Measurements from ENCODE around the gene AKR1B1.
A peak's percentile ranks its signal among the peaks of the same experiment; 100 is the strongest.
"Not testable (repeated sequence)": the region's sequence is repeated elsewhere in the genome, so short reads cannot be mapped to it uniquely, and the experiment has no call there.

AKR1B1 gene

DNA sequence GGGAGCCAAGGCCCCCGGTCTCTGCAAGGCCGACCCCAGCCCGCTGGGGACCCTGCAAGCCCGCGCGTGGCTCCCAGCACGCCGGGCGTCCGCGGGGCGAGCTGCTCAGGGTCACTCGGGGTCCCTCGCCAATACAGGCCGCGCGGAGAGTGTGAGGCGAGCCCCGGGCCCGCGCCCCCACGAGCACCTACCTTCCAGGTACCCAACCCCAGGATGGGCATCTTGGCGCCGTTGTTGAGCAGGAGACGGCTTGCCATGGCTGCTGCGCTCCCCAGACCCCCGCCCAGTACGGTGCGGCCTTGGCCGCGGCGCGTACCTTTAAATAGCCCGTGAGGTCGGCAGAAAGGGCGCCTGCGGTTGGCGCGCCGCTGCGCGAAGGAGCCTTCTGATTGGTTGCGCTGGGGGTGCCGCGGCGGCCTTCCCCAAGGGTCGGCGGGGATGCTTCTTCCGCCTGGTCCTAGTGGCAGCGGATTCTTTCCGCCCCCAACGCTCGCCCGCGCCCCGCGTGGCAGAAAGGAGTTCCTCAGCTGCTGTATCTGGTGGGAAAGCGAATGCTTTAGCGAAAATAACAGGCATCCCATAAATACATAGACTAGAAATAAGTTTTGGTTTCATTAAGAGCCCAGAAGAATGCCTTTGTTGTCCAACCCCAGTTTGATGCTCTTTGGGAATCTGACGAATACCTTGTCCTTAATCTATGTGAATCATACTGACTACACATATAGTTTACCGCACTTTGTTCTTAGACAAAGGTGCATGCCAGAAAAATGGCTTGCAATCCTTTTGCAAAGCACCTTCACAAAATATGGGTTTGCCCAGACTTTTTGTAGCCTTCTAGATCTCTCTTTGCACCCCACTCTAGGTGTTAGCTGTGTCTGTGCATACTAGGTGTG lies at the start of gene AKR1B1:
AKR1B1 (minus strand) TSS at position 295 of the 893 bp plus-strand sequence; CDS start at position 257, 38 bp downstream.
- DNase-seq = peak; percentile 90

DNA sequence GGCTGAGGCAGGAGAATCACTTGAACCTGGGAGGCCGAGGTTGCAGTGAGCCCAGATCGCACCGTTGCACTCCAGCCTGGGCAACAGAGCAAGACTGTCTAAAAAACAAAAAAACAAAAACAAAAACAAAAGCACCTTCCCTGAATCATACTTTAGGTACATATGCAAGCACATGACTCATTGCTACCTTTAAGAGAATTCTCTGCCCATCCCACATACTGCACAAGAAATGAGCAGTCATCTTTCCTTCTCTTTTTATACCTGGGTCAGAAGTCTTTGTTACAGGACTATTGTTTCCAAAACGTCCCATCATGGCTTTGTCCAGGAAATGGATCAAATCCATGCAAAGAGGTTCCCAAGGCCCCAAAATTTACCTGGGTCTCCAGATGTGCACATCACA lies 47.0 kb upstream of the AKR1B1 start:
- no peak for DNase-seq

DNA sequence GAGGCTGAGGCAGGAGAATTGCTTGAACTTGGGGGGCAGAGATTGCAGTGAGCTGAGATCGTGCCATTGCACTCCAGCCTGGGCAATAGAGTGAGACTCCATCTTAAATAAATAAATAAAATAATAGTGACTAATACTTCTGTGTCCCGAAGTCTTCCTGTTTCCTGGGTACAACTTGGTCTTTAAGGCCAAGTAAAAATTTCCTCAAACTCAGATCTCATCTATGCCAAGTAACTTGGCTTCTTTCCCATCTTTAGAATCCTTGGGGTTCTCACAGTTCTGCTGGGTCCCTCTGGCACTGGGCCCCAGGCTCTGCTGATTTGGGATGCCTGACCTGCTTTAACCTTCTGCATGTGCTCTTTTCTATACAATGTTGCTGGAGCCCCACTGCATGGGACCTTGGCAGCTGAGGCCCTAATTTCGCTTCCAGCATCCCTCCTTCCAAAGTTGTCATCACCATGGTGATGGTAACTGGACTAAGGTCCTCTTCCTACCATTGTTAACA lies 45.8 kb upstream of the AKR1B1 start:
- DNase-seq = no peak

DNA sequence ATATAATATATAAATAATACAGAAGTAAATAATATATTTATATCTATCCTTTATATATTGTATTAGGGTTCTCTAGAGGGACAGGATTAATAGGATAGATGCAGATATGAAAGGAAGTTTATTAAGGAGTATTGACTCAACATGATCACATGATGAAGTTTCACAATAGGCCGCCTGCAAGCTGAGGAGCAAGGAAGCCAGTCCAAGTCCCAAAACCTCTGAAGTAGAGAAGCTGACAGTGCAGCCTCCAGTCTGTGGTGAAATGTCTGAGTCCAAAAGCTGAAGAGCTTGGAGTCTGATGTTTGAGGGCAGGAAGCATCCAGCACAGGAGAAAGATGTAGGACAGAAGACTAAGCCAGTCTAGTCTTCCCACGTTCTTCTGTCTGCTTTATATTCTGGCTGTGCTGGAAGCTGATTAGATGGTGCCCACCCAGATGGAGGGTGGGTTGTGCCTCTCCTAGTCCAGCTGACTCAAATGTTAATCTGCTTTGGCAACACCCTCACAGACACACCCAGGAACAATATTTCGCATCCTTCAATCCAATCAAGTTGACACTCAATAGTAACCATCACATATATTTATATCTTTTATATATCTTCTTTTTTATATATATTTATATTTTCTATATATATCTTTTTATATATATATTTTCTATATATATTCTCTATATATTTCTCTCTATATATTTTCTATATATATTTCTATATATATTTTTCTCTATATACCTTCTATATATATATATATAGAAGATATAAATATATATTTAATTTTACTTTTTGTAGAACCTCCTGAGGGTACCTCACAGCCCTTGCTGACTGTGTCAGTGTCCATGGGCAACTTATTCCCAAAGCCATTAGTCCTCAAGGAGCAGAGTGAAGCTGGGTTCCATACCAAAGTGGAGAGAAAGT lies 43.8 kb upstream of the AKR1B1 start:
- peak; percentile 8 for DNase-seq

DNA sequence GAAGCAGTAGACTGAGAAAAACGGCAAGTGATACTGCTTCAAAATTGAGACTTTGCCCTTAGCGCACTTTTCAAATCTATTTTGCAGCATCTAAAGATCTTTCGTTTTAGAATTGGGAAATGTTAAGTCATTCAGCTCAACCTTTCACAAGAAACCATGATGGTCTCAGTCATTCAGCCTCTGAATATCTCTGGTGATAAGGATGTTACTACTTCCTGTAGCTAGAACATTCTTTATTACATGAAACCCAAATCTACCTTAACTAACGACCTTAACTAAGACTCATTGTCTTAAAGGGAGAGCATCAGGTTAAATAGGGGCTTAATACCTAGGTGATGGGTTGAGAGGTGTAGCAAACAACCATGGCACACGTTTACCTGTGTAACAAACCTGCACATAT lies 42.1 kb upstream of the AKR1B1 start:
- no peak for DNase-seq

DNA sequence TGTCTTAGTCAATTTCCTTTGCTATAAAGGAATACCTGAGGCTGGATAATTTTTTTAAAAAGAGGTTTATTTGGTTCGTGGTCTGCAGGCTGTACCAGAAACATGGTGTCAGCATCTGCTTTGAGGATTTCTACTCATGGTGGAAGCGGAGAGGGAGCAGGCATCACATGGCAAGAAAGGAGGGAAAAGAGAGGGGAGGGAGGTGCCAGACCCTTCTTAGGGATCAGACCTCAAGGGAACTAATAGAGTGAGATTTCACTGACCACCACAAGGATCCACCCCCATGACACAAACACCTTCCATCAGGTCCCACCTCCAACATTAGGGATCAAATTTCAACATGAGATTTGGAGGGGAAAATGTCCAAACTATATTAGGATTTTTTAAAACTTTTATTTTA lies 41.5 kb upstream of the AKR1B1 start:
- DNase-seq = no peak

DNA sequence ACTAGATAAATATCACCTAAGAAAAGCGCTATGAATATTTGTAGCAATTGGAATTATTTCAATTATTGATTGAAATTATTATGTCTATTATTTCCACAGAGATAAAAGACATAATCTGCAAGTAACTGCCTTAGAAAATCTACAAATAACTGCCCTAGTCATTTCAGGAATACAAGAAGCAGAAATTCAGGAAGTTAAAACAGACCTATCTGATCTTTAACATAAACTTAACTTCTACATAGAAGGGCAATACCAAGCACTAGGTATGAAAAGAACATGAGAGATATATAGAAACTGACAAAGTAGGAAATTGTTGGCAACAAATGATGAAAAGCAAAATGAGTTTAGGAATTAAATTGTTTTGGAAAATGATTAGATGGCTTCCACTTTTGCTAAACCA lies 36.6 kb upstream of the AKR1B1 start:
- no peak for DNase-seq

DNA sequence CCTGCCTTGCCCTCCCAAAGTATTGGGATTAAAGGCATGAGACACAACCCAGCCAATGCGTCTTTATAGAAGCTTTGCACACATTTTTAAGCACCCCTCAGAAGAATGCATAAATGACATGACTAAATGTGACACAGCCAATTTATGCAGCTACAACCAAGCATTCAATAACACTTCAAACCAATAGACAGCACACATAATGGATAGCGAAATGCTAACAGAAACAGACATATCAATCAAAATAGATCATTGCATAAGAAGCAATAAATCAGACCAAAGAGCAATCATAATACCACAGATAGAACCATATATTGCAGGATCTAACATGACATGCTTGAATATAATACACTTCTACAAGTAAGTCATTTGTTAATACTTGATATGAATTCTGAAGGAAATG lies 34.2 kb upstream of the AKR1B1 start:
- no peak for DNase-seq

DNA sequence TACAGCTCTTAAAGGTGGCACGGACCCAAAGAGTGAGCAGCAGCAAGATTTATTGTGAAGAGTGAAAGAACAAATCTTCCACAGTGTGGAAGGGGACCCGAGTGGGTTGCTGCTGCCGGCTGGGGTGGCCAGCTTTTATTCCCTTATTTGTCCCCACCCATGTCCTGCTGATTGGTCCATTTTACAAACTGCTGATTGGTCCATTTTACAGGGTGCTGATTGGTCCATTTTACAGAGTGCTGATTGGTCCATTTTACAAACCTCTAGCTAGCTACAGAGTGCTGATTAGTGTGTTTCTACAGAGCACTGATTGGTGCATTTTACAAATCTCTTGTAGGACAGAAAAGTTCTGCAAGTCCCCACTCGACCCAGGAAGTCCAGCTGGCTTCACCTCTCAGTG lies 28.8 kb upstream of the AKR1B1 start:
- not testable (repeated sequence) for DNase-seq

DNA sequence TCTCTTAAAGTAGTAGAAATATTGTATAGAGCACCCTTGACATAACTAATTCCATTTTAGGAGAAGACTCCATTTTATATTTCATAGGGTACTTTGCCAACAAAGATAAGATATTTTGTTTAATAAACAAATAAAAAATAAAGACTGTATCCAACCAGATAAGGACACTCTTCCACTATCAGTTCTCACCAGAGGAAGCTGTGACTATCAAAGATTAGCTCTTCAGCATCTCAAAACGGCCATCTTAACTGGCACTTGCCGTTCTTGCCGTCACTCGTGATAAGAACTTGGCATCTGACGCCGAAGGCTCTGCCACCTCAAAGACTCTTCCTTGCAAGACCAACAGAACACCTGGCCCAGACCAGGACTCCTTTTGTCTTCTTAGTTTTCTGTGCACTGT lies 26.3 kb upstream of the AKR1B1 start:
- no peak for DNase-seq

DNA sequence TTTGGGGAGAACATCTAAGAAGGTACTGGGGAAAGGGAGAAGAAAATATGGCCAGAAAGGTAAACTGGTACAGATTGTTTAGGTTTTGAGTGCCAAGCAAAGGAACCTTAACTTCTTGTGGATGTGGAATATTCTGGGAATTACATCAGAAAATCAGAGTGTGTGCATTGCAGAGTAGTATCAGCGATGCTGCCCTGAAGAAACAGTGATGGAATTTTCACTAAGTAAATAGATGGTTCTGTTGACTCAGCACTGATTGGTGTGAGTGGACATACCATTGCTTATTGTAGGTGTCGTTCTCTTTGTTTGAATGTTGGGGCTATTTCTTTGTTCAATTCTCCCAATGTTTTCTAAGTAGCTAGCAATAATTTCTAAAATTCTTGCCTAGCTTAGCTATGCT lies 24.4 kb upstream of the AKR1B1 start:
- no peak for DNase-seq

DNA sequence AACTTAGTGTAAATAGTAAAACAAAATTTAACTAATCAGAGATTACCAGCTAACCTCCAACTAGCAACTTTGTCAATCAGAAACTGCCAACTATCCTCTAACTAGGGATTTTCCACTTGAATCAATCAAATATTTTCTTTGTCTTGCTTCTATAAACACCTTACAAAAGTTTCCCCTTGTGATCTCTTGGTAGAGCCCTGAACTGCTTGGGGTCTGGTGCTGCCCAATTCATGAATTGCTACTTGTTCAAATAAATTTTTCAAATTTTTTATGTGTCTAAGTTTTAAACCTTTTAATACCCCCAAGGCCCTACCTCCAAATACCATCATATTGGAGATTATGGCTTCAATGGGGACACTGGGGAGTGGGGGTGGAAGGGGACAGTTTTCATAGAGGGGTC lies 24.0 kb upstream of the AKR1B1 start:
- no peak for DNase-seq

DNA sequence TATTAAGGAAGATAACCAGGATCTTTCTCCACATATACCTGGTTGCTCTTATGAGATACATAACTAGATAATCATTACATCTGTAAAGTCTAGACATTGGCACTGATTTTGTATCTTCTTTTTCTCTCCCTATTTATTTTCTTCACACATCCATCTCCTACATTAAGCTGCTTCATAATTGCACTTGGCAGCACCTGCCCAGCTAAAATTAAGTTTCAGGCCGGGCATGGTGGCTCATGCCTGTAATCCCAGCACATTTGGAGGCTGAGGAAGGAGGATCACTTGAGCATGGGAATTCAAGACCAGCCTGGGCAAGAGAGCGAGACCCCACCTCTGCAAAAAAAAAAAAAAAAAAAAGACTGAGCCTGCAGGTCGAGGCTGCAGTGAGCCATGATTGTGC lies 22.3 kb upstream of the AKR1B1 start:
- no peak for DNase-seq

DNA sequence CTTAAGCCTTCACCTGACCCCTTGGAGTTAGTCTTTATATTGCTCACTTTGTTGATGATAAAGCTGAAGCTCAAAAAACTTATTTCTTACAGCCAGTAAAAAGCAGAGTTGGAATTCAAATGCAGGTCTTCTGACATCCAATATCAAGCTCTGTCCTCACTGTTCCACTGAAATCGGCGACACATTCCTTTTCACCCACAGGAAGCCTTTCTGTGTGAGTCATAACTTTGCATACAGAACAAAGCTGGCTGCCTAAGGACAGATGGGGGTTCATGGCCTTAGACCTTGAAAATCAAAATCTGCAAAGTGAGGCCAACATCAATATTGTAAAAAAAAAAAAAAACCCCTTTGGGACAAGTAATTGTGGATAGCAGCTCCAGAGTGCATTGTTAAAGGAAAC lies 21.8 kb upstream of the AKR1B1 start:
- no peak for DNase-seq

DNA sequence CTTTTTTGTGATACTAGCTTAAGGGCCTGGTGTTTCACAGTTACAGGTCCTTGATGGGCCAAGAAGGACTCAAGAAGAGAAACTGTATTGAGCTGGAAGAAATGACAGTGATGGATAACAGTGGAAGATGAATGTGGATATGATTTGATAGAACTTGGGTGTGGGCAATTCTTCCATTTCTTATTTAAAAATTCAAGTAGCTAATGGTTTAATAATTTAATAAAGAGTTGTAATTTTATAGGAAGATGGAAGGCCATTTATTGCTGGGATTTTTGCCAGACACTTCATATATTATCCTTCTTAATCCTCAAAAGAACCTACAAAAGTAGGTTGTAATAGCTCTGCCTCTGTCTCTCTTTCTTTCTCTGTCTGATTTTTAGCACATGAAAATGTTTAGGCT lies 21.3 kb upstream of the AKR1B1 start:
- DNase-seq = no peak

DNA sequence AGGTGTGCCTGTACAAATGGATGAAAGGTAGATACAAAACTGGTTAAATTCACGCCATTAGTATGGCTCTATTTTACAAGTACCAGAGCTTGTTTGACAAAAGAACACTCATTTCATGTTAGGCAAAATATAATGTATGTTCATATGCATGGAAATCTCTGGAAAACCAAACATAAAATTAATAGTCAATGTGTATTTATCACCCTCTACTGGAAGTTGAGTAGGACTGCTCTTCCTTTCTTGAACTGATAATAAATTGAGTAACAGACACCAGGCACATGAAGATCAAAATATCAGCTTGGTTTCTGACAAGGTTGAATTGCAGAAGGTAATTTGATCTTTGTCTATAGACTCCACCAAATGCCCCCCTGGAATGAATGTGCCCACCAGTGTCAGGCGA lies 19.8 kb upstream of the AKR1B1 start:
- DNase-seq = no peak

DNA sequence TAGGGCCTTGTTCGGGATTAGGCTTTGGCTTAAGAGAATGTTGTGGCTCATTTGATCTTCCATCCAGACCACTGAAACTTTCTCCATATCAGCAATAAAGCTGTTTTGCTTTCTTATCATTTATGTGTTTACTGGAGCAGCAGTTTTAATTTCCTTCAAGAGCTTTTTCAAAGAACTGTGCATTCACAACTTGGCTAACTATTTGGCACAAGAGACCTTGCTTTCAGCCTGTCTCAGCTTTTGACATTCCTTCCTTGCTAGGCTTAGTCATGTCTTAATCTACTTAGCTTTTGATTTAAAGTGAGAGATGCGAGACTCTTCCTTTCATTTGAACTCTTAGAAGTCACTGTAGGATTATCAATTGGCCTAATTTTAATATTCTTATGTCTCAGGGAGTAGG lies 19.1 kb upstream of the AKR1B1 start:
- DNase-seq = no peak

DNA sequence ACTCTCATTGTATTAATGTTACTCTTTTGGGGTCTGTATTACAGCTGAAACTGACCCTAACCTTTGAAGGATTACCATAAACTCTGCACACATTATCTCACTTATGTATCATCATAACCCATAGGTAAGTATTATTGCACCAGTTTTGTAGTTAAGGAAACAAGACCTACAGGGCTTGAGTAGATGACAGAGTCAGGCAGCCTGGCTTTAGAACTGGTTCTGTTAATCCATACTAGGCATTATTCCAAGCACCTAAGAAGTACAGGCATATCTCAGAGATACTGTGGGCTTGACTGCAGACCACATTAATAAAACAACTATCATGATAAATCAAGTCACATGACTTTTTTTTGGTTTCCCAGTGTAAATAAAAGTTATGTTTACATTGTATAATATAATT lies 17.1 kb upstream of the AKR1B1 start:
- no peak for DNase-seq

DNA sequence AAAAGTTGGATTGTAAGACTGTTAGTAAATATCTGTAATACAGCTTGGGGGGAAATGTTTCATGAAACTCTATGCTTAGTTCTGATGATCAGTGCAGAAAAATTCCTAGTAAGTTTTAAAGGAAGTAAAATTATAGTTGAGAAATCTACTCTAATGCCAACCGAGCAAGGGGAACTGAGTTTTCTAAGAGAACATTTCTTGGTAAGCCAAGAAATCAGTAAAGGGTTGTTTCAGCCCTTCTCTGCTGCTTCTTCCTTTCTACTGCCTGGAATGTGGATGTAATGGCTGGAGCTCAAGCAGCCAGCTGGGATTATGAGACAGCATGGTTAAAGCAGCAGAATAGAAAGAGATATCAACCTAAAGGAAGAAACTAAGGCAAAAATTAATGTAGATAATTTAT lies 15.9 kb upstream of the AKR1B1 start:
- no peak for DNase-seq

DNA sequence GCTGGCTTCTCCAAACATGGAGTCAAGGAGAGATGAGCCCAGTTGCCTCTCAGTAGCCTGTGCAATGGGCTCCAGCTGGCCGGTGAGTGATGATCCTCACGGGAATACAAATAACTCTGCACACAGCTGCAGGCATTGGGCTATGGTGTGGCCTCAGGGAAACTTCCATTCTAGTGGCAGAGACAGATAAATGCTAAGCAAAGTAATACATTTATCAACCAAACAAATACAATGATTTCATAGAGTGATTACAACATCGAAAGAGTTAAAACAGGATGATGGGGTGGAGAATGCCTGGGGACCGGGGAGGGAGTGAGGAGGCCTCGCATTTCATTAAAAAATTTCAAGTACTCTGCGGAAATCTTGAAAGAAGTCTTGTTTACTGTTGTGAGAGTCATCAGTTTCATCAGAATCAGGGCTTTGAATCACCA lies 15.0 kb upstream of the AKR1B1 start:
- no peak for DNase-seq

DNA sequence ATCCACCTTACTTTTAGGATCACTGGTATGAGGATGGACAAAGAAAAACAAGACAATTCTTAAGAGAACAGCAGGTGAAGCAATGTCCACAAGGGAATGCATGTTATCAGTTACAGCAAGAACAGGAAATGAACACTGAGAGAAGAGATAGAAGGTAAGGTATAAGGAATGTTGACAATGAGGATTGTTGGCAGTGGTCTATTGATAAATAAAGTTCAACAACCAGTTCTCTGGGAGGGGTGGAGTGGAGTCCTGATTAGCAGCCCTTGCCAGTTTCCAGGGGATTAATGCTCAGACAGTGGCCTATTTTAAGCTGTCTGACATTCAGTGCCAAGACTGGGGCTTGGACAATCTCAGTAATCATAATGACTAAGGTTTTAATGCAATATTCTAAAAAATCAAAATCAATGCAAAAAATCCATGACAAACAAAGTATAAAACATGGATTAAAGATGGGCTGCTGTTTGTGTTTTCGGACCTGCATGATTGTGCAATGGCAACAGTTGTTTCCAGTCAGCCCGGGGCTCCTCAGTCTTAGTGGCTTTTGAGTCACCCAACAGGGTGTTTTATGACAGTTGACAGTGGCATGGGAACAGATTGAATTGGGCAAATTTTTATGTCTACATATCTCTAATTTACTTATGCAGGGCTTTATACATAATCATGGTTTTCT lies 13.8 kb upstream of the AKR1B1 start:
- DNase-seq = no peak

DNA sequence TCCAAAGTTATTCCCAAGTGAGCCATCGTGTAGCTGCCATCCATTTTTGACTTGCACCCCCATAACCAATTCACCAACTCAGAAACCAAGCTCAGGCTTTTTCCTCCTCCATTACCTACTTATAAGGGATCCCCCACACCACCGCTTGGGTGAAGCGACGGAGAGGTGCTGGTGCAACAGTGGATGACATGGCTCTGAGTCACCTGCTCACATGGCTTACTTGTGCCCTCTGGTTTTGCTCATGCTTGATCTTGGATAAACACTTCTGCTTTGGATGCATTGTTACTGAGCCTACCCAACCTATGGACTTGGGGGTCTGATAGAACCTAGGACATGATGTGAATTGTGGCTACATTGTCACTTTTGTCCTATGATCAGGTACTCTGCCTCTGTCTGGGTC lies 12.0 kb upstream of the AKR1B1 start:
- no peak for DNase-seq

DNA sequence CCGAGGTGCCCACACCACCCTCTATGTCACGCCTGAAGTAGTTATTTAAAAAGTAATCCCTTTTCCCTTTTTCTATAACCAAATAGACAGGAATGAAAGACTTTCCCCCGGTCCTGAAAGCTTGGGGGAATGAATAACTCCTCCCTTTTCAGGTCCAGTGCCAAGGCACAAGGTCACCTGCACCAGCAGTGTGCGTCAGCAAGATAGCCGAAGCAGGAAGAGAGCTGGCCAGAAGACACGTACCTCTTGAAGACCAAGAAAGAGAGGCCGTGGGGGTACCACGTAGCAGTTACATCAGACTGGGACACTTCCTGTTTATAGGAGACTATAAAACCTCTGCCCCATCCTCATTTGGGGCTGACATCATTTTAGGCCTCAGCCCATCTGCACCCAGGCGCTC lies 10.7 kb upstream of the AKR1B1 start:
- no peak for DNase-seq

All from CD4-positive, alpha-beta T cell treated with Interferon gamma for 1 hour (primary cell).